HUES48 (cell line): ENCODE results near the gene ATXN1.

ENCODE experiments used
- H3K27ac ChIP-seq: one replicate; pipeline ENCODE4 v1.7.0; 2013; ENCODE audit warnings: low read depth, low read length, inconsistent platforms
- H3K27me3 ChIP-seq: 2 replicates; pipeline ENCODE4 v1.6.1; 2013; ENCODE audit warnings: mild to moderate bottlenecking, low read length; ENCODE audit not compliant: control insufficient read depth, insufficient read depth
- H3K36me3 ChIP-seq: 2 replicates; pipeline ENCODE4 v1.6.1; 2013; ENCODE audit warnings: low read length; ENCODE audit not compliant: control insufficient read depth, insufficient read depth
- H3K4me1 ChIP-seq: 2 replicates; pipeline ENCODE4 v1.6.1; 2013; ENCODE audit warnings: mild to moderate bottlenecking, low read length; ENCODE audit not compliant: control insufficient read depth, insufficient read depth
- H3K4me3 ChIP-seq: 2 replicates; pipeline ENCODE4 v1.5.1; 2013; ENCODE audit warnings: mild to moderate bottlenecking, low read depth, low read length
- H3K9ac ChIP-seq: 2 replicates; pipeline ENCODE4 v1.6.1; 2013; ENCODE audit warnings: mild to moderate bottlenecking, low read depth, low read length, moderate library complexity
- H3K9me3 ChIP-seq: 2 replicates; pipeline ENCODE4 v1.6.1; 2013; ENCODE audit warnings: low read length; ENCODE audit not compliant: control insufficient read depth, insufficient read depth

The ATXN1 gene

DNA sequence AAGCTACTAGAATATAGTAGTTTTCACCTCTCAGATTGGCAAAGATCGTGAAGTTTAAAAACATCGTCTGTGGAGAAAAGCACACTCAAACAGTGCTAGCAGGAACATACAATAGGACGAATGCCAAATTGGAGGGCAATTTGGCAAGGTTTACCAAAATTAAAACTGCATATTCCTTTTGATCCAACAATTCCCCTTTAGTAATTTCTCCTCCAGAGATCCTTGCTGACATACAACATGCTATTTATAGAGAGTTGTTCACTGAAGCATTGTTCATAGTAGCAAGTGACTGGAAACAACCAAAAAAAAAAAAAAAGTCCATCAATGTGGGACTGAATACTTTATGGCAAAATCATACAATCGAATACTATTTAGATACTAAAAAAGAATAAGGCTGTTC, 202.2 kb downstream of the ATXN1 start:
- Histone ChIP-seq H3K27ac (no peak overlapping the region), H3K9ac (no peak overlapping the region), H3K27me3 (no peaks in the 10 kb centered on the region), H3K4me1 (no peaks in the 10 kb centered on the region), H3K4me3 (no peak overlapping the region), H3K9me3 (no peaks in the 10 kb centered on the region), H3K36me3 (no peaks in the 10 kb centered on the region)

DNA sequence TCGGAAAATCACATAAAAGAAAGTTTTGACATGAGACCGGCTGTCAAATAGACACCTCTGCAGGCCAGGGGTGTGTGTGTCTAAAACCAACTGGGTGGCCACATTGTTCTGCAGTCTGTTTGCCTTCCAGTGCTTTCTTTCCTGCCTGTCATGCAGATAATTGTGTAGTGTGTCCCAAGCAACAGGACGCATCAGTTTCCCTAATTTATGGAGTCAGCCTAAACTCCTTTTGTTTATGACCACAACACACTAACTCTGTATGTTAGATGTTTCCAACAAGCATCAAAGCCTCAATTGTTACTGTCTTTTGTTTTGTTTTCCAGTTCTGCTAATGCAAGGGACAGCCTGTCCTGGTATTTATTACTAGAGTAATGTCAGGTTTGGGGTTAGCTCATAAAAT, 205.7 kb downstream of the ATXN1 start:
- Histone ChIP-seq H3K27ac (no peak overlapping the region), H3K4me3 (no peak overlapping the region), H3K27me3 (no peaks in the 10 kb centered on the region), H3K9me3 (no peaks in the 10 kb centered on the region), H3K9ac (no peak overlapping the region), H3K4me1 (no peaks in the 10 kb centered on the region), H3K36me3 (no peaks in the 10 kb centered on the region)

DNA sequence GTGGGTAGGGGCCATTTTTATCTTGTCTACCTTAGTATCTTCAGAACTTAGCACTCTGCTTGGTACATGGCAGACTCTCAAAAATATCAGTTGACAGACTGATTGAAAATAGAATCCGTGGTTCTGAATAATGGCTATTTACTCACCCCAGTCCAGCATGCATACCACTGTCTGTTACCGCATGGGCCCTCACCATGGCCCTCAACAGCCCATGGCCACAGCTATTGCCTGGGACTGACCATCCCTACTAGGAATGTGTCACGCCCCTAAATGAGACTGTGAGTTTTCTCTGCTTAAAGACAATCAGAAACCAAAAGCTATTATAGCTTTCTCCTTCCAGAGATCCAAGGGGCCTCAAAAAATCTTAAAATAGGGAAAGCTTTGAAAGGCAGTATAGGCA, 207.7 kb downstream of the ATXN1 start:
- Histone ChIP-seq H3K9me3 (no peaks in the 10 kb centered on the region), H3K4me1 (no peaks in the 10 kb centered on the region), H3K27ac (no peak overlapping the region), H3K36me3 (no peaks in the 10 kb centered on the region), H3K9ac (no peak overlapping the region), H3K27me3 (no peaks in the 10 kb centered on the region), H3K4me3 (no peak overlapping the region)

DNA sequence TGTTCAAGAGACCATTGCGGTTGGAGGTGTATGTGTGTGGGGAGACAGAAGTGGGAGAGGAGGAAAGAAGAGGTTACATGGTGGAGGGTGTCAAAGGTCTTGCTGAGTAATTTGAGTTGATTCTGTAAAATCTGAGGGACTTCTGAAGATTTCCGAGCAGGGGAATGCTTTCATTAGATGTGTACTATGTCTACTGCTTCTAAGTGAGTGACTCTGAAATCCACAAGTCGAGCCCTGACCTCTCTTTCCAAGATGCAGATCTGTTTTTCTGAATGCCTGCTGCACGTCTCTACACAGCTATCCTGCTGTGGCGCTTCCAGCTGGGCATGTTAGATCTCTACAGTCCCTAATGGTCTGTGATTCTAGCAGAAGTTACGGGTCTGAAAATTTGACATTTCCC, 209.8 kb downstream of the ATXN1 start:
- no peak overlapping the region for H3K27ac ChIP-seq
- H3K9ac ChIP-seq: no peak overlapping the region
- no peak overlapping the region for H3K4me3 ChIP-seq
- H3K27me3 ChIP-seq: no peaks in the 10 kb centered on the region
- no peaks in the 10 kb centered on the region for H3K9me3 ChIP-seq
- H3K4me1 ChIP-seq: no peaks in the 10 kb centered on the region
- H3K36me3 ChIP-seq: no peaks in the 10 kb centered on the region

DNA sequence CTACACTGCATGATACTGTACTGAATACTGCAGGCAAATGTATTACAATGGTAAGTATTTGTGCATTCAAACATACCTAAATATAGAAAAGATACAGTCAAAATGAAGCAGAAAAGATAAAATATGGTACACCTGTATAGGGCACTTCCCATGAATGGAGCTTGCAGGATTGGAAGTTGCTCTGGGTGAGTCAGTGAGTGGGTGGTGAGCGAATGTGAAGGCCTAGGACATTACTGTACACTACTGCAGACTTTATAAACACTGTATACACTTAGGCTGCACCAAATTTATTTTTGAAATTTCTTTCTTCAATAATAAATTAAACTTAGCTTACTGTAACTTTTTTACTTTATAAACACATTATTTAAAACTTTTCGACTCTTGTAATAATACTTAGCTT, 213.1 kb downstream of the ATXN1 start:
- Histone ChIP-seq H3K4me3 (no peak overlapping the region), H3K36me3 (no peaks in the 10 kb centered on the region), H3K27ac (no peak overlapping the region), H3K9me3 (no peaks in the 10 kb centered on the region), H3K9ac (no peak overlapping the region), H3K27me3 (no peaks in the 10 kb centered on the region), H3K4me1 (no peaks in the 10 kb centered on the region)

DNA sequence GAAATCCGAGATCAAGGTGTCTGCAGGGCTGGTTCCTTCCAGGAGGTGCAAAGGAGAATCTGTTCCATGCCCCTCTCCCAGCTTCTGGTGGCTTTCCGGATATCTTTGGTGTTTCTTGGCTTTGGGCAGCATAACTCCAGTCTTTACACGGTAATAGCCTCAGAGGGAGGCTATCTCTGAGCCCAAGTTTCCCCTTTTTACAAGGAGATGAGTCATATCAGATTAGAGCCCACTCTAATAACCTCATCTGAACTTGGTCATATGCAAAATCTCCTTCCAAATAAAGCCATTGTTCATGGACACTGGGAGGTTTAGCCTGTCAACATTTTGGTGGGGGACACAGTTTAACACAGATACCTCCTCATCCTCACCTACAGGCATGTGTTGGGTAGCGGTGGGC, 213.7 kb downstream of the ATXN1 start:
- Histone ChIP-seq H3K9ac (no peak overlapping the region), H3K36me3 (no peaks in the 10 kb centered on the region), H3K27me3 (no peaks in the 10 kb centered on the region), H3K4me3 (no peak overlapping the region), H3K4me1 (no peaks in the 10 kb centered on the region), H3K27ac (no peak overlapping the region), H3K9me3 (no peaks in the 10 kb centered on the region)

DNA sequence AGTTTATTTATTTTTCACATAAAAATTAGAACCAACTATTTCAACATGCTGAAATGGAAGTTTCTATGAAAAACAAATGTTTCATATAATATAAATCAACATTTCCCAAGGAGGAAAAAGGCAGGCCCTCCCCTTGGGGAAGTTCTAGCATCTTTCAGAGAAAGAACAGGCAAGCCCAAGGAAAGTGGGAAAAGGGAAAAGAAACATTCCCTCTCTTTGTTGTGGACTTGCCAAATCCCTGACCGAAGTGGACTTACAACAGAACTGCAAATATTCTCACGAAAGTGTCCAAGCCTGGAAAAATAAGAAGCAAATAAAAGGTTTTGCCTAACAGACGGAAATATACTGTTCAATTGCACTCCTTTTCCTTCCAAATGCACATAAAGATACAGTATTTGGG, 214.4 kb downstream of the ATXN1 start:
- H3K27me3 ChIP-seq: no peaks in the 10 kb centered on the region
- H3K9ac ChIP-seq: no peak overlapping the region
- H3K27ac ChIP-seq: no peak overlapping the region
- no peaks in the 10 kb centered on the region for H3K36me3 ChIP-seq
- H3K4me3 ChIP-seq: no peak overlapping the region
- H3K4me1 ChIP-seq: no peaks in the 10 kb centered on the region
- no peaks in the 10 kb centered on the region for H3K9me3 ChIP-seq

DNA sequence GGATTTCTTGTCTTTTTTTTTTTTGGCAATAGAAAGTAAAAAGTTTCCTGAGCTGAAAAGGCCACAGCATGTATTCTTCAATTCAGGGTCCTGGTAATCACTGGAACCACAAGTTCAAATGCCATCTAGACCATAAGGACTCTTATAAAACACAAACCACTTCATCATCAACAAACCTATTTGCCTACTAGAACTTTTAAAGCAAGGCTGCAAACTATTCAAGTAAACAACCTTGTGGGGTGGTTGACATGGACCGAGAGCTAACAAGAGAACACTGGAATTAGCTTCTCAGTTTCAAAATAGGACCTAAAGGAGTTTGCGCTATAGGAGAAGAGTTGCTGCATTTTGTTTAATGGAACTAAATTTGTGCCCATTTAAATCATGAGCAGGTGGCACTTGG, 215.9 kb downstream of the ATXN1 start:
- no peak overlapping the region for H3K4me3 ChIP-seq
- H3K9ac ChIP-seq: no peak overlapping the region
- no peaks in the 10 kb centered on the region for H3K27me3 ChIP-seq
- H3K36me3 ChIP-seq: no peaks in the 10 kb centered on the region
- no peak overlapping the region for H3K27ac ChIP-seq
- H3K4me1 ChIP-seq: no peaks in the 10 kb centered on the region
- no peaks in the 10 kb centered on the region for H3K9me3 ChIP-seq

DNA sequence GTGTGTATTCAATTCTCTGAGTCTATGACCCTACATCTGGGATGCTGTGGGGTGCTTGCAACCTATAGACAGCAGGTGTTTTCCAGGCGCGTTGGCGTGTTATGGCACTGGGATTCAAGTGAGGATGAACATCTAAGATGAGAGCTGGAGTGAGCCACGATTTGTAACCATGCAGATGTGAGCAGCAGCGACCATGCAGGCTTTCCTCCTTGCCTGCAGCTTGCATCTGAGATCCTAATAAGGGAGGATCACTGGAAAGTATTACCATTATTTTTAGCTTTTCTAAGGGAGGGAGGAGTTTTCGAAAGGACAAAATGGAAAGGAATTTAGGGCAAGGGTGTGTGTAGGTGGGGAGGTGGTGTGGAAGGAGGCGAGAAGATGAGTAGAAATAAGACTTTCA, 216.7 kb downstream of the ATXN1 start:
- no peak overlapping the region for H3K4me3 ChIP-seq
- H3K27ac ChIP-seq: no peak overlapping the region
- H3K27me3 ChIP-seq: no peaks in the 10 kb centered on the region
- H3K9me3 ChIP-seq: no peaks in the 10 kb centered on the region
- H3K36me3 ChIP-seq: no peaks in the 10 kb centered on the region
- H3K4me1 ChIP-seq: no peaks in the 10 kb centered on the region
- no peak overlapping the region for H3K9ac ChIP-seq

DNA sequence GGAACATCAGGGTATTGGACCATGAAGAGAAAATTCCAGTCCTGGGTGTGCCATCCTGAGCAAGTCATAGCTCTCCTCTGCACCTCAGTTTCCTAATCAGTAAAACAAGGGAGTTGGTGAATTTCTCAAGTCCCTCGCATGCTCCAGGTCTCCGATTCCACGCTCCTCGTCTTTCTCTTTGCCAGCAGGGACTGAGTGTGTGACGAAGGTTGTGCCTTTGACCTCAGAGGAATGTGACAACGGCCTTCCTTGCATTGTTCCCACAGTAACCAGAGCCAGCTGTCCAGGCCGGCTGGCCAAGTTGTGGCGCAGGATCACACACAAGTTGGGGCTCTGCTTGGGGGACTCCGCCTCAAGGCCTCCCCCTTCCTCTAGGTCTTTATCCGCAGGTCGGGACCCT, 217.3 kb downstream of the ATXN1 start:
- Histone ChIP-seq H3K4me3 (no peak overlapping the region), H3K9me3 (no peaks in the 10 kb centered on the region), H3K27ac (no peak overlapping the region), H3K27me3 (no peaks in the 10 kb centered on the region), H3K9ac (no peak overlapping the region), H3K36me3 (no peaks in the 10 kb centered on the region), H3K4me1 (no peaks in the 10 kb centered on the region)

DNA sequence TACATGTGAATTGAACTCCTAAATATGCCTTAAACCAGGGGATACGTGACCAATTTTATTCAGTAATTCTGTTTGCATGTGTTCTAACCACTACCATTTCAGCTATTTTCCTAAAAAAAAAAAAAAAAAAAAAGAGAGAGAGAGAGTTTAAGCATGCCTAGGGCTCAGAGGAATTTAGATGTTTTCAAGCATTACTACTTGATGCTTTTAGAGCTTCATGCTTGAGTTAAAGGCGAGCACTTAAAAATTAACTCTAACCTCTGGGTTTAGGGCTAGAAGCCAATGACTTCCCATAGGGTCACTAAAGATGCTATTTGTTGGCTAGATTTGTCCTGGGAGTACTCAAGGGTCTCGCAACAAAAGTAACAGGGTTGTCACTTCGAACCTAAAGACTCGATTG, 217.7 kb downstream of the ATXN1 start:
- Histone ChIP-seq H3K36me3 (no peaks in the 10 kb centered on the region), H3K4me3 (no peak overlapping the region), H3K4me1 (no peaks in the 10 kb centered on the region), H3K9me3 (no peaks in the 10 kb centered on the region), H3K27ac (no peak overlapping the region), H3K27me3 (no peaks in the 10 kb centered on the region), H3K9ac (no peak overlapping the region)

DNA sequence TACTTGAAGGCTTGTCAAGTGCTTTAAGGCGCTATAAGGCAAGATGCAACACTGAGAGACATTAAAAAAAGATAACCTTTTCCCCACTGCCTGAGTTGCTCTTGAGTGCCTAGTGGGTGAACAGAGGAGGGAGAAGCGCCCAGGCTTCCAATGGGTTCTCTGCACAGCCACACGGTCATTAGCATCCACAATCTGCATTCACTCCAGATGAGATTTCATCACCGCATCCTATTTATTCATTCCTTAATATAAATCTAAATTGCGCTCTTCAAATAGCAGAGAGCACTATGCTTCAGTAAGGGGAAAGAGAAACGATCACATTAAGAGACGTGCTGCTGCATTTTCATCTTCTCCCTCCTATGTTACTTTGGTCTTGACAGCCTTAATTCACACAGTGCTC, 219.2 kb downstream of the ATXN1 start:
- no peak overlapping the region for H3K27ac ChIP-seq
- no peaks in the 10 kb centered on the region for H3K36me3 ChIP-seq
- H3K4me1 ChIP-seq: no peaks in the 10 kb centered on the region
- H3K27me3 ChIP-seq: no peaks in the 10 kb centered on the region
- H3K9ac ChIP-seq: no peak overlapping the region
- no peak overlapping the region for H3K4me3 ChIP-seq
- H3K9me3 ChIP-seq: no peaks in the 10 kb centered on the region
